IMR-90 (cell line): Measurements from ENCODE around the gene IRF6. TPM values are rescaled to one million over a fixed set of nuclear protein-coding genes. Genes with fewer than 3 reads are reported as not detected.

Source experiments
- ATAC-seq: fragments of 200-7000 bp; cut with Tn5 transposase; 2 replicates; pipeline ENCODE4 v1.9.1; 2020; ENCODE audit warnings: low read depth, mild to moderate bottlenecking, moderate library complexity
- BruUV-seq: library from RNA; stranded (reverse); fragments of 400-500 nt; replicated peaks from 2 replicates; lab custom pipeline; 2021; lab: Mats Ljungman, UMichigan
- CTCF ChIA-PET: fragments of 300-600 bp; formaldehyde crosslinking; extraction: SDS; loops from one replicate; lab custom pipeline; 2021; ENCODE audit warnings: antibody characterized with exemption; lab: Yijun Ruan, JAX
- POLR2A ChIA-PET: fragments of 300-600 bp; sonication (Branson Sonifier 250); formaldehyde crosslinking; loops from one replicate; lab custom pipeline; 2022; ENCODE audit warnings: antibody characterized with exemption; ENCODE audit not compliant: unreplicated experiment; lab: Charles Lee
- DNase-seq: peaks from one replicate; pipeline ENCODE4 v3.0.0; 2013
- H2AFZ ChIP-seq: replicated peaks from 2 replicates; pipeline ENCODE3; 2013; ENCODE audit warnings: low read length, mild to moderate bottlenecking; ENCODE audit not compliant: poor library complexity
- H2AK5ac ChIP-seq: 2 replicates; pipeline ENCODE4 v1.6.1; 2013; ENCODE audit warnings: low read depth, low read length, inconsistent platforms
- H2AK9ac ChIP-seq: replicated peaks from 2 replicates; pipeline ENCODE3; 2013; ENCODE audit warnings: mild to moderate bottlenecking, low read depth, low read length, moderate library complexity; ENCODE audit not compliant: poor library complexity
- H2BK120ac ChIP-seq: 2 replicates; pipeline ENCODE4 v1.6.1; 2013; ENCODE audit warnings: low read depth, low read length, inconsistent platforms
- H2BK15ac ChIP-seq: 3 replicates; pipeline ENCODE4 v1.6.1; 2013; ENCODE audit warnings: low read depth, low read length, inconsistent platforms
- H2BK20ac ChIP-seq: 2 replicates; pipeline ENCODE4 v1.6.1; 2013; ENCODE audit warnings: low read depth, mild to moderate bottlenecking, inconsistent platforms, low read length, moderate library complexity
- H2BK5ac ChIP-seq: 2 replicates; pipeline ENCODE4 v1.6.1; 2013; ENCODE audit warnings: mild to moderate bottlenecking, low read depth, low read length, inconsistent platforms; ENCODE audit not compliant: poor library complexity, severe bottlenecking
- H3K14ac ChIP-seq: replicated peaks from 2 replicates; pipeline ENCODE4 v1.6.1; 2013; ENCODE audit warnings: low read depth, low read length, inconsistent platforms
- H3K18ac ChIP-seq: 2 replicates; pipeline ENCODE4 v1.6.1; 2013; ENCODE audit warnings: low read depth, low read length, control low read depth
- H3K23ac ChIP-seq: 2 replicates; pipeline ENCODE4 v1.6.1; 2013; ENCODE audit warnings: low read depth, low read length, inconsistent platforms
- H3K27ac ChIP-seq: 2 replicates; pipeline ENCODE4 v1.5.1; 2013; ENCODE audit warnings: mild to moderate bottlenecking, control low read depth, low read length; ENCODE audit not compliant: insufficient read depth
- H3K27me3 ChIP-seq: 2 replicates; pipeline ENCODE4 v1.6.1; 2013; ENCODE audit warnings: low read length; ENCODE audit not compliant: control insufficient read depth, insufficient read depth
- H3K36me3 ChIP-seq: 2 replicates; pipeline ENCODE4 v1.6.1; 2013; ENCODE audit warnings: low read length, mixed read lengths; ENCODE audit not compliant: control insufficient read depth, insufficient read depth
- H3K4ac ChIP-seq: 2 replicates; pipeline ENCODE4 v1.6.1; 2013; ENCODE audit warnings: low read depth, low read length, inconsistent platforms
- H3K4me1 ChIP-seq: 2 replicates; pipeline ENCODE4 v1.6.1; 2013; ENCODE audit warnings: low read length, mixed read lengths; ENCODE audit not compliant: control insufficient read depth, insufficient read depth
- H3K4me2 ChIP-seq: 2 replicates; pipeline ENCODE4 v1.6.1; 2013; ENCODE audit warnings: low read depth, mild to moderate bottlenecking, control low read depth, low read length, moderate library complexity
- H3K4me3 ChIP-seq: 2 replicates; pipeline ENCODE4 v1.5.1; 2013; ENCODE audit warnings: low read depth, mild to moderate bottlenecking, control low read depth, low read length, moderate library complexity; ENCODE audit not compliant: insufficient read depth
- H3K56ac ChIP-seq: 2 replicates; pipeline ENCODE4 v1.6.1; 2013; ENCODE audit warnings: low read length, inconsistent platforms; ENCODE audit not compliant: insufficient read depth; ENCODE audit errors: extremely low read depth
- H3K79me1 ChIP-seq, 2 experiments: 2 replicates each; pipeline ENCODE4 v1.6.1; 2013; ENCODE audit warnings: low read length in 2 of 2, inconsistent platforms in 1 of 2, low read depth in 1 of 2
- H3K9ac ChIP-seq: 2 replicates; pipeline ENCODE4 v1.6.1; 2013; ENCODE audit warnings: low read depth, low read length, control low read depth
- H3K9me1 ChIP-seq: 2 replicates; pipeline ENCODE4 v1.6.1; 2013; ENCODE audit warnings: low read length, inconsistent platforms; ENCODE audit not compliant: insufficient read depth
- H3K9me3 ChIP-seq: 2 replicates; pipeline ENCODE4 v1.6.1; 2013; ENCODE audit warnings: low read length; ENCODE audit not compliant: control insufficient read depth, insufficient read depth
- H4K20me1 ChIP-seq: 2 replicates; pipeline ENCODE4 v1.6.1; 2013; ENCODE audit warnings: low read length, inconsistent platforms; ENCODE audit not compliant: insufficient read depth
- H4K5ac ChIP-seq: 2 replicates; pipeline ENCODE4 v1.6.1; 2013; ENCODE audit warnings: mild to moderate bottlenecking, low read depth, low read length, control low read depth
- H4K8ac ChIP-seq, 2 experiments: 2 replicates each; pipeline ENCODE4 v1.6.1; 2013; ENCODE audit warnings: low read depth in 2 of 2, low read length in 2 of 2, control low read depth in 1 of 2, inconsistent platforms in 1 of 2
- H4K91ac ChIP-seq: 2 replicates; pipeline ENCODE4 v1.6.1; 2013; ENCODE audit warnings: low read depth, low read length, inconsistent platforms; ENCODE audit not compliant: insufficient read depth
- CEBPB ChIP-seq: IDR thresholded peaks from 2 replicates; pipeline ENCODE4 v1.6.1; 2012; ENCODE audit warnings: low read depth, low read length, improper control_type of control experiment
- POLR2A ChIP-seq: IDR thresholded peaks from 2 replicates; pipeline ENCODE4 v1.6.1; 2012; ENCODE audit warnings: mild to moderate bottlenecking, low read depth, low read length
- WGBS, 2 experiments: methylation state at CpG; one replicate each; pipeline versions ENCODE4 v1.1.5 to v1.1.7; 2013; ENCODE audit warnings: missing lambda C conversion rate in 2 of 2; ENCODE audit not compliant: insufficient read length in 1 of 2; ENCODE audit errors: extremely low coverage in 2 of 2; 5-methylcytosine and 5-hydroxymethylcytosine counted together
- dilution Hi-C: fragments of 300-500 bp; cut with HindIII; formaldehyde crosslinking; loops from one replicate; pipeline ENCODE4 v1.14.3; 2018; ENCODE audit warnings: low sequenced_read_pairs; ENCODE audit not compliant: unreplicated experiment
- in situ Hi-C: fragments of 300-500 bp; cut with MboI; formaldehyde crosslinking; loops from 3 replicates; pipeline ENCODE4 v1.14.3; 2019; ENCODE audit warnings: low sequenced_read_pairs, inconsistent platforms, mixed read lengths
- intact Hi-C: fragments of 100-400 bp; cut with micrococcal nuclease; formaldehyde crosslinking; loops from 2 replicates; pipeline ENCODE4 v1.10.0; 2022
- polyA plus RNA-seq, 3 experiments: library from polyadenylated mRNA; depleted of rRNA; stranded (reverse); fragments of >200 nt; gene quantifications; 2 replicates each; pipeline ENCODE4 v1.2.3, GENCODE V29; 2012; ENCODE audit warnings: low replicate concordance in 1 of 3
- total RNA-seq: library from RNA; depleted of rRNA; stranded (reverse); fragments of >200 nt; gene quantifications from 2 replicates; pipeline ENCODE4 v1.2.3, GENCODE V29; 2012
- TF ChIP-seq, protein P1 (sequence below): fragments of 150-350 bp; IDR thresholded peaks from 2 replicates; pipeline ENCODE4 v1.6.1; 2016; ENCODE audit warnings: low read depth, mild to moderate bottlenecking, low read length, moderate library complexity, borderline replicate concordance

IRF6 gene
- total and polyA plus RNA-seq, 2 of the 4 experiments (the other 2 are of a cell fraction): 1.2 to 2.9 TPM

DNA sequence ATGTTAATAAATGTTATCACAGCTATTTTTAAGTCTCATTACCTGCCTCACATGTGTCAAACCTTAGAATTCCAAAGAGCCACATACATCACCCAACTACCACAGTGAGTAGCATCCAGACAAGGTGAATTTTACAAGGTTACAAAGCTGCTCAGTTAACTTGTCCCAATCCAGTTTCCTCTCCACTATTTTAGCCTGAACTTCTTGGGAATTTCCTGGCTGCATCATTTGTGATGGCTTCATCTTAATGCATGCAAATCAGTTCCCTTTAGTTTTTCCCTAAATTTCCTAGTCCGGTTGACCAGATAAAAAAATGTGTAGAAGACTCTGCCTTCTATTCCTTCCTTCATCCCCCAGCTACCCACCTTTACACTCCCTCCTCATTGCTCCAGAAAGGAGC lies 50.7 kb downstream of the IRF6 start:
- ChIA-PET CTCF (no interaction called here), POLR2A (no interaction called here)
- H3K23ac ChIP-seq: no peak overlapping the region
- no peak overlapping the region for H2AFZ ChIP-seq
- BruUV-seq: no TSS peak
- H3K4ac ChIP-seq: no peak overlapping the region
- H2BK120ac ChIP-seq: no peak overlapping the region
- H3K14ac ChIP-seq: no peak overlapping the region
- no peak overlapping the region for H3K18ac ChIP-seq
- no peak overlapping the region for H4K8ac ChIP-seq
- H4K20me1 ChIP-seq: no peaks in the 10 kb centered on the region
- no peak overlapping the region for H2BK5ac ChIP-seq
- H3K9me3 ChIP-seq: no peaks in the 10 kb centered on the region
- H3K79me1 ChIP-seq: no peaks in the 10 kb centered on the region
- no peak overlapping the region for H3K4me2 ChIP-seq
- no peak overlapping the region for H2AK9ac ChIP-seq
- no CpG with 5 or more reads among the region's 1 CpG for WGBS, 2 experiments
- no peak for DNase-seq
- peaks cover 11% of the 10 kb centered on the region; the same call in 1 of the 2 replicates for H3K27me3 ChIP-seq
- H3K27ac ChIP-seq: no peak overlapping the region
- no peak overlapping the region for H3K4me3 ChIP-seq
- no peak for ATAC-seq
- in situ Hi-C loops (loop anchor here (5.0 kb wide), 1 partner anchor 178 kb away; no protein-coding TSS in a partner anchor), intact Hi-C loops (no loop called here), dilution Hi-C loops (no loop called here)
- no peak overlapping the region for H4K91ac ChIP-seq
- no peak overlapping the region for H2AK5ac ChIP-seq
- H2BK15ac ChIP-seq: no peak overlapping the region
- H3K36me3 ChIP-seq: no peaks in the 10 kb centered on the region
- no peak overlapping the region for H3K9ac ChIP-seq
- no peaks in the 10 kb centered on the region for H3K4me1 ChIP-seq
- H2BK20ac ChIP-seq: no peak overlapping the region
- H4K5ac ChIP-seq: no peak overlapping the region
- TF ChIP-seq, protein P1, sequence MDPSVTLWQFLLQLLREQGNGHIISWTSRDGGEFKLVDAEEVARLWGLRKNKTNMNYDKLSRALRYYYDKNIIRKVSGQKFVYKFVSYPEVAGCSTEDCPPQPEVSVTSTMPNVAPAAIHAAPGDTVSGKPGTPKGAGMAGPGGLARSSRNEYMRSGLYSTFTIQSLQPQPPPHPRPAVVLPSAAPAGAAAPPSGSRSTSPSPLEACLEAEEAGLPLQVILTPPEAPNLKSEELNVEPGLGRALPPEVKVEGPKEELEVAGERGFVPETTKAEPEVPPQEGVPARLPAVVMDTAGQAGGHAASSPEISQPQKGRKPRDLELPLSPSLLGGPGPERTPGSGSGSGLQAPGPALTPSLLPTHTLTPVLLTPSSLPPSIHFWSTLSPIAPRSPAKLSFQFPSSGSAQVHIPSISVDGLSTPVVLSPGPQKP: no peak
- TF ChIP-seq POLR2A (no peak), CEBPB (no peak)
- H3K9me1 ChIP-seq: no peaks in the 10 kb centered on the region
- no peak overlapping the region for H3K56ac ChIP-seq
